ENCODE measurements around the gene SERGEF.

SERGEF gene

GRCh38 chr11:18012906-18013781 is at the start of gene SERGEF:
TSS of gene SERGEF (minus strand) at chr11:18013047. CDS start at chr11:18013010, 37 bp downstream.
- DNase-seq (ENCODE audit: low read depth in 2 of 2, low spot score in 1 of 2) = peak; percentile 65 to 84

GRCh38 chr11:18061351-18061750 is 48.5 kb upstream of the SERGEF start:
- no peak for DNase-seq (ENCODE audit: low read depth in 2 of 2, low spot score in 1 of 2)

- DNase-seq (ENCODE audit: low read depth in 2 of 2, low spot score in 1 of 2) = no peak
These were observed 43.8 kb upstream of the SERGEF start for GRCh38 chr11:18056561-18057181.

GRCh38 chr11:18054511-18055103 is 41.8 kb upstream of the SERGEF start:
- DNase-seq (ENCODE audit: low read depth in 2 of 2, low spot score in 1 of 2) = no peak

GRCh38 chr11:18050848-18051247 is 38.0 kb upstream of the SERGEF start:
- no peak for DNase-seq (ENCODE audit: low read depth in 2 of 2, low spot score in 1 of 2)

GRCh38 chr11:18046116-18046777 is 33.4 kb upstream of the SERGEF start, which contains the start of gene TPH1:
TSS of gene TPH1 (minus strand) at chr11:18046269. CDS start at chr11:18040762, 5,507 bp downstream.
- no peak for DNase-seq (ENCODE audit: low read depth in 2 of 2, low spot score in 1 of 2)

- no peak for DNase-seq (ENCODE audit: low read depth in 2 of 2, low spot score in 1 of 2)
These were observed 23.6 kb upstream of the SERGEF start for GRCh38 chr11:18036456-18036855.

- no peak for DNase-seq (ENCODE audit: low read depth in 2 of 2, low spot score in 1 of 2)
These were observed 14.6 kb upstream of the SERGEF start for GRCh38 chr11:18027475-18027874.

GRCh38 chr11:18022419-18022818 is 9.6 kb upstream of the SERGEF start:
- DNase-seq (ENCODE audit: low read depth in 2 of 2, low spot score in 1 of 2) = no peak

- DNase-seq (ENCODE audit: low read depth in 2 of 2, low spot score in 1 of 2) = no peak
These were observed 6.8 kb upstream of the SERGEF start for GRCh38 chr11:18019650-18020049.

- no peak for DNase-seq (ENCODE audit: low read depth in 2 of 2, low spot score in 1 of 2)
These were observed 3.9 kb upstream of the SERGEF start for GRCh38 chr11:18016789-18017188.

- DNase-seq (ENCODE audit: low read depth in 2 of 2, low spot score in 1 of 2) = no peak
These were observed 2.0 kb upstream of the SERGEF start for GRCh38 chr11:18014876-18015275.

GRCh38 chr11:18013790-18014507 is 1.1 kb upstream of the SERGEF start:
- no peak for DNase-seq (ENCODE audit: low read depth in 2 of 2, low spot score in 1 of 2)

GRCh38 chr11:18012122-18012905 is 533 bp downstream of the SERGEF start:
- DNase-seq (ENCODE audit: low read depth in 2 of 2, low spot score in 1 of 2) = no peak

- no peak for DNase-seq (ENCODE audit: low read depth in 2 of 2, low spot score in 1 of 2)
These were observed 1.2 kb downstream of the SERGEF start for GRCh38 chr11:18011633-18012032.

GRCh38 chr11:18010977-18011586 is 1.8 kb downstream of the SERGEF start:
- no peak for DNase-seq (ENCODE audit: low read depth in 2 of 2, low spot score in 1 of 2)

- no peak for DNase-seq (ENCODE audit: low read depth in 2 of 2, low spot score in 1 of 2)
These were observed 2.7 kb downstream of the SERGEF start for GRCh38 chr11:18010121-18010670.

GRCh38 chr11:18005376-18006129 is 7.3 kb downstream of the SERGEF start:
- no peak for DNase-seq (ENCODE audit: low read depth in 2 of 2, low spot score in 1 of 2)

- DNase-seq (ENCODE audit: low read depth in 2 of 2, low spot score in 1 of 2) = no peak
These were observed 11.7 kb downstream of the SERGEF start for GRCh38 chr11:18001191-18001590.

All from stimulated activated CD8-positive, alpha-beta memory T cell treated with anti-CD3 and anti-CD28 coated beads, Interleukin-4, amount 100 ng/mL, for 1 hour (primary cell).